ENCODE results near the gene GRIK2. TPM values are rescaled to one million over a fixed set of nuclear protein-coding genes. Genes with fewer than 3 reads are reported as not detected.

GRIK2 gene
- total and polyA plus RNA-seq, 7 donors = 0.03 to 2.9 (median 0.53) TPM; not detected in 1

GRCh38 chr6:101543796-101544195 lies 150.3 kb downstream of the GRIK2 start:
- no peak for ATAC-seq
- no peaks in the 10 kb centered on the region for H3K36me3 ChIP-seq (ENCODE audit: insufficient read depth in 1 of 2, low read depth in 1 of 2)
- H3K27me3 ChIP-seq (ENCODE audit: insufficient read depth in 3 of 3, low read length in 2 of 3) = no peaks in the 10 kb centered on the region
- 53 to 64% (median 55%) methylated on average over 1 of the region's 1 CpG for WGBS, 3 donors
- H3K4me1 ChIP-seq = no peaks in the 10 kb centered on the region
- H3K9me3 ChIP-seq = no peaks in the 10 kb centered on the region
- no peak overlapping the region for H3K4me3 ChIP-seq
- TF ChIP-seq, protein P1, sequence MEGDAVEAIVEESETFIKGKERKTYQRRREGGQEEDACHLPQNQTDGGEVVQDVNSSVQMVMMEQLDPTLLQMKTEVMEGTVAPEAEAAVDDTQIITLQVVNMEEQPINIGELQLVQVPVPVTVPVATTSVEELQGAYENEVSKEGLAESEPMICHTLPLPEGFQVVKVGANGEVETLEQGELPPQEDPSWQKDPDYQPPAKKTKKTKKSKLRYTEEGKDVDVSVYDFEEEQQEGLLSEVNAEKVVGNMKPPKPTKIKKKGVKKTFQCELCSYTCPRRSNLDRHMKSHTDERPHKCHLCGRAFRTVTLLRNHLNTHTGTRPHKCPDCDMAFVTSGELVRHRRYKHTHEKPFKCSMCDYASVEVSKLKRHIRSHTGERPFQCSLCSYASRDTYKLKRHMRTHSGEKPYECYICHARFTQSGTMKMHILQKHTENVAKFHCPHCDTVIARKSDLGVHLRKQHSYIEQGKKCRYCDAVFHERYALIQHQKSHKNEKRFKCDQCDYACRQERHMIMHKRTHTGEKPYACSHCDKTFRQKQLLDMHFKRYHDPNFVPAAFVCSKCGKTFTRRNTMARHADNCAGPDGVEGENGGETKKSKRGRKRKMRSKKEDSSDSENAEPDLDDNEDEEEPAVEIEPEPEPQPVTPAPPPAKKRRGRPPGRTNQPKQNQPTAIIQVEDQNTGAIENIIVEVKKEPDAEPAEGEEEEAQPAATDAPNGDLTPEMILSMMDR (IDR thresholded peaks at IDR 0.05) = no peak
- intact Hi-C loops (cut with DNase I) = no loop called here
- no peak overlapping the region for H3K27ac ChIP-seq
- no peak for DNase-seq

GRCh38 chr6:101544286-101544685 lies 150.8 kb downstream of the GRIK2 start:
- Histone ChIP-seq H3K27ac (no peak overlapping the region), H3K4me1 (no peaks in the 10 kb centered on the region), H3K9me3 (no peaks in the 10 kb centered on the region), H3K27me3 (ENCODE audit: insufficient read depth in 3 of 3, low read length in 2 of 3) (no peaks in the 10 kb centered on the region), H3K4me3 (no peak overlapping the region), H3K36me3 (ENCODE audit: insufficient read depth in 1 of 2, low read depth in 1 of 2) (no peaks in the 10 kb centered on the region)
- WGBS, 3 donors = 84 to 90% (median 87%) methylated on average over 5 of the region's 5 CpGs
- intact Hi-C loops (cut with DNase I) = no loop called here
- TF ChIP-seq, protein P1 (IDR thresholded peaks at IDR 0.05) = no peak
- ATAC-seq = no peak
- no peak for DNase-seq

GRCh38 chr6:101545191-101545590 lies 151.7 kb downstream of the GRIK2 start:
- H3K27me3 ChIP-seq (ENCODE audit: insufficient read depth in 3 of 3, low read length in 2 of 3) = no peaks in the 10 kb centered on the region
- H3K4me3 ChIP-seq = no peak overlapping the region
- TF ChIP-seq, protein P1 (IDR thresholded peaks at IDR 0.05) = no peak
- no peaks in the 10 kb centered on the region for H3K9me3 ChIP-seq
- ATAC-seq = no peak
- 81 to 89% (median 82%) methylated on average over 3 of the region's 3 CpGs for WGBS, 3 donors
- H3K4me1 ChIP-seq = no peaks in the 10 kb centered on the region
- no peak overlapping the region for H3K27ac ChIP-seq
- no peak for DNase-seq
- intact Hi-C loops (cut with DNase I) = no loop called here
- no peaks in the 10 kb centered on the region for H3K36me3 ChIP-seq (ENCODE audit: insufficient read depth in 1 of 2, low read depth in 1 of 2)

- Histone ChIP-seq H3K9me3 (no peaks in the 10 kb centered on the region), H3K4me3 (no peak overlapping the region), H3K4me1 (no peaks in the 10 kb centered on the region), H3K27ac (no peak overlapping the region), H3K27me3 (ENCODE audit: insufficient read depth in 3 of 3, low read length in 2 of 3) (no peaks in the 10 kb centered on the region), H3K36me3 (ENCODE audit: insufficient read depth in 1 of 2, low read depth in 1 of 2) (no peaks in the 10 kb centered on the region)
- ATAC-seq = no peak
- 85 to 88% (median 87%) methylated on average over 4 of the region's 4 CpGs for WGBS, 3 donors
- intact Hi-C loops (cut with DNase I) = no loop called here
- DNase-seq = no peak
- TF ChIP-seq, protein P1 (IDR thresholded peaks at IDR 0.05) = no peak
Measured at GRCh38 chr6:101550451-101550850, 156.9 kb downstream of the GRIK2 start.

GRCh38 chr6:101554231-101554630 lies 160.7 kb downstream of the GRIK2 start:
- H3K9me3 ChIP-seq = no peaks in the 10 kb centered on the region
- DNase-seq = no peak
- no peak overlapping the region for H3K27ac ChIP-seq
- intact Hi-C loops (cut with DNase I) = no loop called here
- H3K4me3 ChIP-seq = no peak overlapping the region
- H3K36me3 ChIP-seq (ENCODE audit: insufficient read depth in 1 of 2, low read depth in 1 of 2) = no peaks in the 10 kb centered on the region
- no peaks in the 10 kb centered on the region for H3K4me1 ChIP-seq
- ATAC-seq = no peak
- WGBS, 3 donors = 54 to 68% (median 60%) methylated on average over 1 of the region's 1 CpG
- no peaks in the 10 kb centered on the region for H3K27me3 ChIP-seq (ENCODE audit: insufficient read depth in 3 of 3, low read length in 2 of 3)
- TF ChIP-seq, protein P1 (IDR thresholded peaks at IDR 0.05) = no peak

Measured in psoas muscle (tissue), 8 donors.